ENCODE results near the gene RASSF4. TPM values are rescaled to one million over a fixed set of nuclear protein-coding genes. Genes with fewer than 3 reads are reported as not detected.

Gene RASSF4
- total and polyA plus RNA-seq, 4 experiments from 2014 or later: 0.08 to 1.8 (median 0.92) TPM

DNA sequence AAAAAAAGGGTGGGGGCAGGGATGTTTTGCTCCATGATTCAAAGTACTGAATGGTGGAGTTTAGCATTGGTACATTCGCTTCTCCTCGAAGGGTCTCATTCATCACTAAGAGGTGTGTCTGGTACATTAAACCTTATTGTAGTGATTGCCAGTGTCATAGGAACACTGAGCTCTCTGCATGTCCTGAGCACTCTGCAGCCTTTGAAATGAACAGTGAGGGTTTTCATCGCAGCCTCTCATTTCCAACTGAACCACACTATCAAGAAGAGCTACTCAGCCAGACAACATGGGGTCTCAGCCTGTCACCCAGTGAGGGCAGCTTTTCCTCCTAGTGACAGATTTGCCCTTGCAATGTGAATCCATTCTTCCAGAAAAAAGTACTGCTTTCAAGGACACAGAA lies 26.6 kb downstream of the RASSF4 start:
- peaks cover 3 to 14% of the 10 kb centered on the region in 2 donors for H3K27me3 Mint-ChIP-seq
- no peaks in the 10 kb centered on the region for H3K4me1 Mint-ChIP-seq

DNA sequence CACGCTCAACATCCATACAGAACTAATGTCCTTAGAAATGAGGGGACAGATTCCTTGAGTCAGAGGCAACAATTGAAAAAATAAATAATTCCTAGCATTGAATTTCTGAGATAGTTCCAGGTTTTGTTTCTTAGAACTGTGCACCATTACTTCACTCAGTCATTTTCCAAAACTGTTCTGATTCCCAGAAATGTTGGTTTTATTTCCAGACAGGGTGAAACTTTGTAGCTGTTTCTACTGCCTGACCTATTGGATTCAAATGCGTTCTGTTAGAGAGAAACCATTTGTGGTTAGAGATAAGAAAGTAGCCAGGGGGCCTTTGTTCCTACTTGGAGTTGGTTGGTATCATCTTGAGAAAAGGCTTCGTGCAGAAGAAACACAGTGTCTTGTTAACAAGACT lies 27.1 kb downstream of the RASSF4 start:
- Mint-ChIP-seq H3K4me1 (no peaks in the 10 kb centered on the region), H3K36me3 (no peaks in the 10 kb centered on the region), H3K4me3 (no peak overlapping the region), H3K27ac (no peak overlapping the region), H3K27me3 (peaks cover 3 to 14% of the 10 kb centered on the region in 2 donors), H3K9me3 (no peaks in the 10 kb centered on the region)
- CTCF ChIA-PET (ENCODE audit: partially characterized antibody): interaction anchor here (1.1 kb wide), 1 partner anchor 54 kb away, joined by 3 read pairs; no protein-coding TSS in a partner anchor
- Histone ChIP-seq H3K4me3 (ENCODE audit: low read length in 2 of 2) (no peak overlapping the region), H3K4me1 (ENCODE audit: insufficient read depth, low read length) (no peaks in the 10 kb centered on the region), H3K27ac (ENCODE audit: low read depth, low read length) (no peak overlapping the region), H3K27me3 (ENCODE audit: insufficient read depth, low read length) (no peaks in the 10 kb centered on the region), H3K9me3 (ENCODE audit: control insufficient read depth in 1 of 2, low read length in 2 of 2) (no peaks in the 10 kb centered on the region), H3K36me3 (ENCODE audit: insufficient read depth, low read length) (no peaks in the 10 kb centered on the region)
- intact Hi-C loops (cut with micrococcal nuclease): no loop called here
- POLR2A ChIA-PET (ENCODE audit: partially characterized antibody): no interaction called here
- no peak for DNase-seq

More for the DNA sequence above, 26.6 kb downstream of the RASSF4 start:
- Histone ChIP-seq H3K4me1 (ENCODE audit: insufficient read depth, low read length) (no peaks in the 10 kb centered on the region), H3K4me3 (ENCODE audit: low read length in 2 of 2) (no peak overlapping the region), H3K27ac (ENCODE audit: low read depth, low read length) (no peak overlapping the region), H3K9me3 (ENCODE audit: control insufficient read depth in 1 of 2, low read length in 2 of 2) (no peaks in the 10 kb centered on the region), H3K36me3 (ENCODE audit: insufficient read depth, low read length) (no peaks in the 10 kb centered on the region), H3K27me3 (ENCODE audit: insufficient read depth, low read length) (no peaks in the 10 kb centered on the region)
- Mint-ChIP-seq H3K27ac (no peak overlapping the region), H3K9me3 (no peaks in the 10 kb centered on the region), H3K36me3 (no peaks in the 10 kb centered on the region), H3K4me3 (no peak overlapping the region)
- DNase-seq: no peak
- ChIA-PET POLR2A (ENCODE audit: partially characterized antibody) (no interaction called here), CTCF (ENCODE audit: partially characterized antibody) (interaction anchor here (1.1 kb wide), 1 partner anchor 53 kb away, joined by 3 read pairs; no protein-coding TSS in a partner anchor)
- intact Hi-C loops (cut with micrococcal nuclease): no loop called here

- no peaks in the 10 kb centered on the region for H3K9me3 ChIP-seq (ENCODE audit: control insufficient read depth in 1 of 2, low read length in 2 of 2)
- no peak overlapping the region for H3K4me3 ChIP-seq (ENCODE audit: low read length in 2 of 2)
- H3K27ac ChIP-seq (ENCODE audit: low read depth, low read length): no peak overlapping the region
- H3K27me3 Mint-ChIP-seq: peaks cover 3 to 14% of the 10 kb centered on the region in 2 donors
- no peak overlapping the region for H3K27ac Mint-ChIP-seq
- CTCF ChIA-PET (ENCODE audit: partially characterized antibody): no interaction called here
- intact Hi-C loops (cut with micrococcal nuclease): no loop called here
- peaks cover 0 to 1% (median 0%) of the 10 kb centered on the region in 4 donors for H3K4me1 Mint-ChIP-seq
- H3K27me3 ChIP-seq (ENCODE audit: insufficient read depth, low read length): no peaks in the 10 kb centered on the region
- H3K36me3 ChIP-seq (ENCODE audit: insufficient read depth, low read length): no peaks in the 10 kb centered on the region
- H3K4me1 ChIP-seq (ENCODE audit: insufficient read depth, low read length): no peaks in the 10 kb centered on the region
- POLR2A ChIA-PET (ENCODE audit: partially characterized antibody): no interaction called here
- no peak for DNase-seq
- H3K4me3 Mint-ChIP-seq: no peak overlapping the region
- no peaks in the 10 kb centered on the region for H3K9me3 Mint-ChIP-seq
- H3K36me3 Mint-ChIP-seq: no peaks in the 10 kb centered on the region
Observed at GRCh38 chr10:44988957-44989585, 29.5 kb downstream of the RASSF4 start.

- Histone ChIP-seq H3K36me3 (ENCODE audit: insufficient read depth, low read length) (no peaks in the 10 kb centered on the region), H3K4me1 (ENCODE audit: insufficient read depth, low read length) (peaks cover 2% of the 10 kb centered on the region), H3K9me3 (ENCODE audit: control insufficient read depth in 1 of 2, low read length in 2 of 2) (no peaks in the 10 kb centered on the region), H3K27ac (ENCODE audit: low read depth, low read length) (no peak overlapping the region), H3K4me3 (ENCODE audit: low read length in 2 of 2) (no peak overlapping the region), H3K27me3 (ENCODE audit: insufficient read depth, low read length) (no peaks in the 10 kb centered on the region)
- H3K4me3 Mint-ChIP-seq: no peak overlapping the region
- no peaks in the 10 kb centered on the region for H3K9me3 Mint-ChIP-seq
- no peaks in the 10 kb centered on the region for H3K36me3 Mint-ChIP-seq
- H3K4me1 Mint-ChIP-seq: peaks cover 0 to 8% (median 3%) of the 10 kb centered on the region in 4 donors
- intact Hi-C loops (cut with micrococcal nuclease): no loop called here
- no peak overlapping the region for H3K27ac Mint-ChIP-seq
- ChIA-PET CTCF (ENCODE audit: partially characterized antibody) (no interaction called here), POLR2A (ENCODE audit: partially characterized antibody) (no interaction called here)
- no peak for DNase-seq
- H3K27me3 Mint-ChIP-seq: peaks cover 3 to 14% of the 10 kb centered on the region in 2 donors
Observed at GRCh38 chr10:44989597-44990301, 30.1 kb downstream of the RASSF4 start.

- intact Hi-C loops (cut with micrococcal nuclease): no loop called here
- DNase-seq: no peak
- no peaks in the 10 kb centered on the region for H3K36me3 ChIP-seq (ENCODE audit: insufficient read depth, low read length)
- no peak overlapping the region for H3K4me3 ChIP-seq (ENCODE audit: low read length in 2 of 2)
- peaks cover 3 to 13% (median 7%) of the 10 kb centered on the region in 4 donors for H3K4me1 Mint-ChIP-seq
- peaks cover 3 to 14% of the 10 kb centered on the region in 2 donors for H3K27me3 Mint-ChIP-seq
- no peaks in the 10 kb centered on the region for H3K27me3 ChIP-seq (ENCODE audit: insufficient read depth, low read length)
- H3K27ac Mint-ChIP-seq: peak overlapping the region in 1 of 7 donors; percentile 15
- H3K4me1 ChIP-seq (ENCODE audit: insufficient read depth, low read length): peaks cover 7% of the 10 kb centered on the region
- ChIA-PET CTCF (ENCODE audit: partially characterized antibody) (no interaction called here), POLR2A (ENCODE audit: partially characterized antibody) (no interaction called here)
- H3K4me3 Mint-ChIP-seq: no peak overlapping the region
- H3K36me3 Mint-ChIP-seq: no peaks in the 10 kb centered on the region
- no peak overlapping the region for H3K27ac ChIP-seq (ENCODE audit: low read depth, low read length)
- H3K9me3 Mint-ChIP-seq: no peaks in the 10 kb centered on the region
- no peaks in the 10 kb centered on the region for H3K9me3 ChIP-seq (ENCODE audit: control insufficient read depth in 1 of 2, low read length in 2 of 2)
Observed at GRCh38 chr10:44990302-44990655, 30.7 kb downstream of the RASSF4 start.

DNA sequence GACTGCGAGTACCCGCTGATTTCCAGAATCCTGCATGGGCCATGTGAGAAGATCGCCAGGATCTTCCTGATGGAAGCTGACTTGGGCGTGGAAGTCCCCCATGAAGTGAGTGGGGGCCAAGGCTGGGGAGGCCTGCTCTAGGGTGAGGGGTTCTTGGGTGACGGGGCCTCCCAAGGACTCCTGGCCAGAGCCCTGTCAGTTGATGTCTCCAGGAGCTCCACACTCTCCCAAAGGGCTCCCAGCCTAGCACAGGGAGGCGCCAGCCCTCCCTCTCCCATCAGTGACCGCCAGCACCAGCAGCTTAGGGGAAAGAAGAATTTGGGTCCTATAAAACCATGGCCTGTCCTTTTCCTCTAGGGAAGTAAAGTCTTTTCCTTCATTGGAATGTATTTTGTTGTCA lies 31.4 kb downstream of the RASSF4 start:
- no peak for DNase-seq
- Histone ChIP-seq H3K27me3 (ENCODE audit: insufficient read depth, low read length) (no peaks in the 10 kb centered on the region), H3K36me3 (ENCODE audit: insufficient read depth, low read length) (no peaks in the 10 kb centered on the region), H3K9me3 (ENCODE audit: control insufficient read depth in 1 of 2, low read length in 2 of 2) (no peaks in the 10 kb centered on the region), H3K4me3 (ENCODE audit: low read length in 2 of 2) (no peak overlapping the region), H3K4me1 (ENCODE audit: insufficient read depth, low read length) (peaks cover 14% of the 10 kb centered on the region), H3K27ac (ENCODE audit: low read depth, low read length) (no peak overlapping the region)
- no peaks in the 10 kb centered on the region for H3K36me3 Mint-ChIP-seq
- H3K4me1 Mint-ChIP-seq: peaks cover 9 to 20% (median 14%) of the 10 kb centered on the region in 4 donors
- peaks cover 3 to 14% of the 10 kb centered on the region in 2 donors for H3K27me3 Mint-ChIP-seq
- no peak overlapping the region for H3K27ac Mint-ChIP-seq
- ChIA-PET POLR2A (ENCODE audit: partially characterized antibody) (no interaction called here), CTCF (ENCODE audit: partially characterized antibody) (interaction anchor here (1.3 kb wide), 1 partner anchor 10 kb away, joined by 4 read pairs; no protein-coding TSS in a partner anchor)
- no peak overlapping the region for H3K4me3 Mint-ChIP-seq
- H3K9me3 Mint-ChIP-seq: no peaks in the 10 kb centered on the region
- intact Hi-C loops (cut with micrococcal nuclease): no loop called here

DNA sequence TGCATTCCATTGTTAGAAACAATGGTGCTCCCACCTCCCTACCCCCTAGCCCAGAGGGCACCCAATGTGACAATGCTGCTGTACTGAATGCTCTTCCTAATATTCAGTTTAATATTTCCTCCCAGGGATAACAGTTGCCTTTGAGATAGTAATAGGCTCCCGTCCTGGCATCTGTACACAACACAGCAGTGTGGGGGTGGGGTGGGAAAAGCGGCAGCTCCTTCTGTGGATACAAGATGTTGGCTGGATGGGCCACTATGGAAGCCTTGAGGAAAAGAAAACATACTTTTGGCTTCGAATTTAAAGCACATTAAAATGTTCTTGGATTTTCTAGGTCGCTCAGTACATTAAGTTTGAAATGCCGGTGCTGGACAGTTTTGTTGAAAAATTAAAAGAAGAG lies 32.0 kb downstream of the RASSF4 start:
- H3K36me3 ChIP-seq (ENCODE audit: insufficient read depth, low read length): no peaks in the 10 kb centered on the region
- peaks cover 9 to 25% (median 16%) of the 10 kb centered on the region in 4 donors for H3K4me1 Mint-ChIP-seq
- H3K4me1 ChIP-seq (ENCODE audit: insufficient read depth, low read length): peaks cover 19% of the 10 kb centered on the region
- H3K36me3 Mint-ChIP-seq: no peaks in the 10 kb centered on the region
- POLR2A ChIA-PET (ENCODE audit: partially characterized antibody): no interaction called here
- no peaks in the 10 kb centered on the region for H3K9me3 Mint-ChIP-seq
- H3K4me3 Mint-ChIP-seq: no peak overlapping the region
- H3K27me3 ChIP-seq (ENCODE audit: insufficient read depth, low read length): no peaks in the 10 kb centered on the region
- CTCF ChIA-PET (ENCODE audit: partially characterized antibody): interaction anchor here (1.3 kb wide), 1 partner anchor 11 kb away, joined by 4 read pairs; no protein-coding TSS in a partner anchor
- no peaks in the 10 kb centered on the region for H3K9me3 ChIP-seq (ENCODE audit: control insufficient read depth in 1 of 2, low read length in 2 of 2)
- intact Hi-C loops (cut with micrococcal nuclease): no loop called here
- no peak overlapping the region for H3K4me3 ChIP-seq (ENCODE audit: low read length in 2 of 2)
- peaks cover 3 to 14% of the 10 kb centered on the region in 2 donors for H3K27me3 Mint-ChIP-seq
- no peak overlapping the region for H3K27ac ChIP-seq (ENCODE audit: low read depth, low read length)
- H3K27ac Mint-ChIP-seq: no peak overlapping the region
- DNase-seq: no peak

All from CD4-positive, alpha-beta memory T cell (primary cell).